Fibroblast of skin of left biceps (primary cell): ENCODE measurements around the gene WWC2.

Experiments
- DNase-seq, 2 experiments: peaks; one replicate each; pipeline ENCODE4 v3.0.0-alpha.2; 2013; ENCODE audit warnings: low read depth in 2 of 2

Gene WWC2

DNA sequence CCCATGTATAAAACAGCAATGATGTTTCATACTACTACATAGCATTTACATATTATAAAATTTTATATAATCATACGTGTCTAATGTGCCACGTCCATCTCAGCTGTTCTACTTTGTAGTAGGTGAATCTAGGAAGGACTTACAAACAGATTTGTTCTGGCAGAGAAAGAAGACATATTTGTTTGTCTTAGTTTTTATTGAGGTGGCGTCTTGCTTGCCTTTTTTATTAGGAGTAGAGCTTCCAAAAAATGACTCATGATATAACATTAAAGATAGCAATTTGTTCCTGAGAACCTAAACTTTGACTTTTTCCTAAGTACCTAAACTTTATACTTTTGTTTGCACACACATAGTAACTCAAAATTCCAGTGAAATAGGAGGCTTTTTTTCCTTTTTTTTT lies 156.4 kb downstream of the WWC2 start:
- DNase-seq, result no peak

- no peak for DNase-seq
Observed at GRCh38 chr4:183256343-183256742, 157.3 kb downstream of the WWC2 start.

DNA sequence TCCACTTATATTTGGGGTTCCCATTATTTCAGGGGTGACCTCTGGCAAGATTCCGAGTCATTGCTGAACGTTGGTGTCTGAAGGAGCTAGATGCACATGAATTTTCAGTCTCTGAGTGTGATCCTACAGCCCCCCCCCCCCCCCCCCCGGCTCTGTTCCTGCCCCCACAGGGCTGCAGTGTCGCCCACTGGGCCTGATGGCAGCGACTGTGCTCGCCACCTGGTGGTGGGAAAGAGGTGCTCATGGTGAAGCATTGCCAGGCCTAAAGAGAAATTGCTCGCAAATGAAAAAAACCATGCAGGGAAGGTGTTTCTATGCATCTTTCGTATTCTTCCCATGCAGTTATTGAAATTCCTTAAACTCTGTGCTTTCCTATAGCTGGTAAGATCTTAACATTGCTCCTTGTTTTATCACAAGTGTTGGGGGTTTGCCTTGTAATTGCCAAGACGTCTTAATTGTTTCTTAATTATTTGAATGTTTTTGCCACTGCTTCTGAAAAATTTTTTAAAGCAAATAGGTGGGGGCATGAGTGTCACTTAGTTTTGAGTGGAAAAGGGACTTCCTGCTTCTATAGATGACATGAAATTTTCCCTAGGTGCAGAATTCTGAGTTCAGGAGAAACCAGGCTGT lies 157.8 kb downstream of the WWC2 start:
- no peak for DNase-seq

- DNase-seq, result no peak
Observed at GRCh38 chr4:183257808-183258207, 158.8 kb downstream of the WWC2 start.

DNA sequence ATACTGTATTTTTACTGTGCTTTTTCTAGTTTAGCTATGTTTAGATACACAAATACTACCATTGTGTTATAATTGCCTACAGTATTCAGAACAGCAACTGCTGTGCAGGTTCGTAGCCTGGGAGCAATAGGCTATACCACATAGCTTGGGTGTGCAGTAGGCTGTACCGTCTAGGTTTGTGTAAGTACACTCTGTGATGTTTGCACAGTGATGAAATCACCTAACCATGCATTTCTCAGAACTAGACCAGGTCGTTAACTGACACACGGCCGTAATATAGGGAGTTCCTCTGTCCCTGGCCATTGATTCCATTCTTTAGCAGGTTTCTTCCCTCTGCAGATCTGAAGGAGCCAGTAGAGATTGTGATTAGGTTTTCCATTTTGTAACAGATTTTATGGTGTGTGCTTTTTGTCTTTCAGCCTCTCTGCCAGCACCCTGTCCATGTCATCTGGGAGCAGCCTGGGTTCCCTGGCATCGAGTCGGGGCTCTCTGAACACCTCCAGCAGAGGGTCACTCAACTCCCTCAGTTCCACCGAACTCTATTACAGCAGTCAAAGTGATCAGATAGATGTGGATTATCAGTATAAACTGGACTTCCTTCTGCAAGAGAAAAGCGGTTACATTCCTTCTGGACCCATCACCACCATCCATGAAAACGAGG lies 161.6 kb downstream of the WWC2 start:
- no peak for DNase-seq

- DNase-seq, result peak; percentile 35 to 43
Observed at GRCh38 chr4:183261953-183262775, 163.1 kb downstream of the WWC2 start.

DNA sequence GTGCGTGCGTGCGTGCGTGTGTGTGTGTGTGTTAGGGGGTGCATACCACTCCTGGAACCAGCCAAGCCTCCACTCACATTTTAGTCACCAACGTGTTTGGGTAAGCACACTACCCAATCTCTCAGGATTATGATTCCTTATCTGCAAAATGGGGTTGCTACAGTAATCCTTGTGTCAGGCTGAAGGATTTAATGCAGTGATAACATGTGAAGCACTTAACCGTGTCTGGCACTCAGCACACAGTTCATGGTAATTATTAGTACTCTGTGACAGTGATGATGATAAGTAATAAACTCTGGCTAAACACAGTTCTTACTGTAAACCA lies 163.7 kb downstream of the WWC2 start:
- no peak for DNase-seq

- peak; percentile 86 to 89 for DNase-seq
Observed at GRCh38 chr4:183263787-183264386, 164.8 kb downstream of the WWC2 start.

DNA sequence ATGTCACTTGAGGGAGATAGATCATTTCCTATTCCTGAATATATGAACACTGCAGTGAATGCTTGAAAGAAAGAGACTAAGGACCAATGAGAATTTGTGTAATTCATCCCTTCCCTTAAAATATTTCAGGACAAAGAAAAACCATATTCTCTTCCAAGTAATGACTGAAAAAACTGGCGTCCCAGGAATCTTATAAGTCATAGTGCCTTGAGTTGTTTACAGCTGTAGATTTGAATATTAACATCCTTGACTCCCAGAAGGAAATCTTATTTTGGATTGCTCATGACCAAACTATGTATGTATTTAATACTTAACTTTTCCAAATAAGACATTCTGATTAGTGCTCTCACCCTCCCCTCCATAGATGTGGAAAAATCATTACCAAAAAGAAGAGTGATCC lies 165.6 kb downstream of the WWC2 start:
- DNase-seq, result peak; percentile 72 to 80

- no peak for DNase-seq
Observed at GRCh38 chr4:183266371-183266770, 167.3 kb downstream of the WWC2 start.

DNA sequence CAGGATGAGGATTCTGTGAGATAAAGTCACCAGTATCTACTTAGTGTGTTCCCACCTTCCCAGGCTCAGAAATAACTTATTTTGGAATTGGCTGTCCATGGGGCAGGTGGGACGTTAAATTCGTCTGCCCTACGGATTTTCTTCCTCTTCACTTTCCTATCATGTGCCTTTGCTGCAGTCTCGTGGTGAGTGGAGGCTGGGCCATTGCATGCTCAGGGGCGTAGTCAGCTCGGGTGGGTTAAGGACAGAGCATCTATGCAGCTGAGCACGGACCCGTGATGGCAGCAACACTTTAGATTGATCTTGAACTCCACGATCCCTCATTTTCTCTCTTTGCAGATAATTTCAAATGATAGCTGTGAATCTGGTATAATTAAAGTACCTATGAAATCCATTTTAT lies 169.5 kb downstream of the WWC2 start:
- DNase-seq, result no peak

GRCh38 chr4:183272384-183272783 lies 173.3 kb downstream of the WWC2 start:
- DNase-seq, result no peak

DNA sequence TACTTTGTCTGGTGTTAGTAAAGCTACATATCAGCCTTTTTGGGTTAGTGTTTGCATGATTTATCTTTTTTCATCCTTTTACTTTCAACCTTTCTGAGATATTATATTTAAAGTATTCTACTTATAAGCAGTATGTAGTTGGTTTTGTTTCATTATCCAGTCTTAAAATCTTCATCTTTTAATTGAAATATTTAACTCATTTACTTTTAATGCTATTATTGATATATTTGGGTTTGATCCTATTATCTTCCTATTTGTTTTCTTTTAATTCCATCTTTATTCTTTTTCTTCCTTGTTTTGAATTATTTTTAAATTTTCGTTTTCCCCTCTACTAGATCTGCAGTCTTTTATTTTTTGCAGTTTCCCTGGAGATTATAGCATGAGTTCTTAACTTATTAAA lies 177.0 kb downstream of the WWC2 start:
- DNase-seq, result no peak

DNA sequence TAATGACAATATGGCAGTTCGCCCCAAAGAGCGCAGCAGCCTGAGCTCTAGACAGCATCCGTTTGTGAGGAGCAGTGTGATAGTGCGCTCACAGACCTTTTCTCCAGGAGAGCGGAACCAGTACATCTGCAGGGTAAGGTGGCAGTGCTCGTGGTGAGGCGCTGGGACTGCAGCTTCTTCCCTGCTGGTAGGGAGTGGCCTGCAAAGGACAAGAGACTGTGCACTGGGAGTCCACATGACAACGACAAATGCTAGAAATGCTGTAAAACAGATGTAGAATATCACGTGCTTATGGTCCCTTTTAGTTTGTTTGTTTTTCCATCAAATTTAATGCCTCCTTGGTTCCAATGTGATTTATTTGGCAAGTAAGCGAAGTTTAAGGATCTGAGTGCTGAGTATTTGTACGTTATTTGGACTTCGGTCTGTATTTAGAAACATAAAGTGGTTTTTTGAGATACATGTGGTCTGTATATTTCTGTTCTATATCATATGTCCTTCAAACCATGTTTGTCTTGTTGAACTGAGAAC lies 185.3 kb downstream of the WWC2 start:
- DNase-seq, result no peak

- DNase-seq, result peak; percentile 82 to 84
Observed at GRCh38 chr4:183284965-183285364, 185.9 kb downstream of the WWC2 start.

GRCh38 chr4:183285886-183286285 lies 186.8 kb downstream of the WWC2 start:
- DNase-seq, result no peak

DNA sequence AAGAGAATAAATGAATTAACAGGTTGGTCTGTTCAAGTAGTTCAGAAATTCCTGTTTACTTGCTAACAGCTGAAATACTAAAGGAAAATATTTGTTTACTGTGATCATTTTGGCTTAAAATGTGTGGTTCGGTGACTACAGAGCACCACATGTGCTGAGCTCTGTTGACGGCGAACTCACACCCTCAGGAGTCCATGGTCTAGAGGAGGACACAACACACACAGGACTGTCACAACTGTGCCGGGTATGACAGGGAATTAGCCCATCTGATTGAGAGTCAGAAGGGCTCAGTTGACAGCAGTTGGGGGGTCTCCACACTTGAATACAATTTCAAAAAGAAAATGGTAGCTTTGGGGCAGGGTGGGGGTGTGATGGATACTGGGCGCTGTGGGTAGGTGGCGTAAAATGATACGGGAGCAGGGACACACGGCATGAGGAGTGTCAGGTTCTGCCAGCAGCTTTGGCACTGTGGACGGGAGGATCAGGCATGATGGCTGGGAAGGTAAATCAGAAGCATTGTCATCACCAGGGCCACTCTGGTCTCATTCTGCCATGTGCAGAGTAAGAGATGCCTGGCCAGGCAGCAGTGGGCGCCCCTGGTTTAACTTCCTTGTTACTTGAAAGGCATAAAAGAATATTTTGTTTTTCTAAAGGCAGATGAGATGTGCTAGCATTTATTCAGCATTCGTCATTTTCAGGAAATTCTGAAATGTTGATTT lies 187.7 kb downstream of the WWC2 start:
- no peak for DNase-seq

DNA sequence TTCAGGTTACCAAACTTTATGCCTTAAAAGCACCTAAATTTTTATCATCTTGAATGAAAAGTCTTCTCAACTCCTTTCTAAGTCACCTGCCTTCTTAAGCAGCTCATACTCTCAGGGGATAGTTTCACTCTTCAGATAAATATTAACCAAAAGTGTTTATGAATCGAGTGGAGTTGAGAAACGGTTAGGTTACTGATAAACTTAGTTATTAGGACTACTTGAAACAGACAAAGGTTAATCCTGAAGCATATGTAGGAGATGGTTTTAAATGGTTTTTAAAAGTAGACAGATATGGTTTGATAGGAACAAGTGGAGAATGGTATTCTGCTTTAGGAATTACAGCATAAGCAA lies 188.2 kb downstream of the WWC2 start:
- no peak for DNase-seq

DNA sequence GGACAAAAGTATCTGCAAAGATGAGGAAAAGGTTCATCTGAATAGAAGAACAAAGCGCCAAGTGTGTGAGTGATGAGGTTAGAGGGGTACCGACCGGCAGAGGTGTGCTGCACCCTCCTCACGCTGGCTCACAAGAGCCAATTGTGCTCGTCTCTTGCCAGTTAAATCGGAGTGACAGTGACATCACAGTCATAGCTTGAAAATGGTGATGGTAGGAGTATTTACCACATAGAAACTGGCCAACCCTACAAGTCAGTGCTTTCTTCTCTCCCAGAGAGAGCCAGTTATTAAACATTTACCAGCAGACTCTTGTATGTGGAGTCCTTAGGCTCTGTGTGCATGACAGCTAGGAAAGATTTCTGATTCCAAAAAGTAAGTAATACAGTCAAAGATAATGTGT lies 188.6 kb downstream of the WWC2 start:
- DNase-seq, result no peak

DNA sequence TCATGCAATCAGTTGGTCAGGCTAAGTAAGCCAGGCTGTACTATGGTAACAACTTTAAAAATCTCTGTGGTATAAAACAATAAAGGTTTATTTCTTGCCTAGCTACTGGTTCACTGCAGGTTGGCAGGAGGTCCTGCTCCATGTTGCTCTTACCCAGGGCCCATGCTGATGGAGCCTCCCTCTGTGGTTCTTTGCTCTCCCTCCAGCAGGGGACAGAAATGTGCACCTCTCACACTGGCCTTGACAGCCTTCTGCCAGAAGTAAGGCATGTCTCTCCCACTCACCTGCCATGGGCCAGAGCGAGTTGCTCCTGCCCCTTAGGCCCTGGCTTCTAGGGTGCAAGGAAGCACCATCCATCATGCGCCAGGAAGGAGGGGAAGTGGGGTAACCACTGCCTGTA lies 189.9 kb downstream of the WWC2 start:
- DNase-seq, result no peak

- DNase-seq, result no peak
Observed at GRCh38 chr4:183289688-183290087, 190.6 kb downstream of the WWC2 start.

GRCh38 chr4:183291070-183291469 lies 192.0 kb downstream of the WWC2 start:
- DNase-seq, result no peak
